Measurements from ENCODE around the gene TBC1D16.

Gene TBC1D16

DNA sequence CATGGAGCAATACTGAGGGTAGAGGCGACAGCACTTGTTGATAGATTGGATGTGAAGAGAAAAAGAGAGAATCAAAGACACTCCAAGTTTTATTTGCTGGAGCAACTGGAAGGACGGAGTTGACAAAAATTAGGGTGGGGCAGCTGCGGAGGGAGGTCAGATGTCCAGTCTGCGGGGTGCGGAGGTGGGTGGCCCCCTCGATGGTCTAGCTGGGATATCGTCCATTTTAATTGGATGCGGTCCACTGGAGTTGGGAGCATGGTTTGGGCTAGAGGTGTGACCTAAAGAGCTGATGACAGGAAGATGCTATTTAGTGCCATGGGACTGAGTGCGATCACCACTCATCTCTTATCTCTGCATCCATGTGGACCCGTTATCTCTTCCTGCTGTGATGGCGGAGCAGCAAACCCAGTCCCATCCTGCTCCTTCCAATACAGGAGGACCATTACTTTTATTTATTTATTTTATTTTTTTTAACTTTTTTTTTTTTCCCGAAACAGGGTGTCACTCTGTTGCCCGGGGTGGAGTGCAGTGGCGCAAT, 148.2 kb downstream of the TBC1D16 start:
- FAIRE-seq (no peak), DNase-seq (ENCODE audit: insufficient read length) (no peak)
- TF ChIP-seq POLR2A (IDR thresholded peaks at IDR 0.05; ENCODE audit: low read depth, low read length) = no peak
- TF ChIP-seq TAF1 (IDR thresholded peaks at IDR 0.05; ENCODE audit: borderline replicate concordance, low read depth, low read length) = no peak
- no peak for TF ChIP-seq POLR2AphosphoS5 (IDR thresholded peaks at IDR 0.05; ENCODE audit: low read depth, low read length)

DNA sequence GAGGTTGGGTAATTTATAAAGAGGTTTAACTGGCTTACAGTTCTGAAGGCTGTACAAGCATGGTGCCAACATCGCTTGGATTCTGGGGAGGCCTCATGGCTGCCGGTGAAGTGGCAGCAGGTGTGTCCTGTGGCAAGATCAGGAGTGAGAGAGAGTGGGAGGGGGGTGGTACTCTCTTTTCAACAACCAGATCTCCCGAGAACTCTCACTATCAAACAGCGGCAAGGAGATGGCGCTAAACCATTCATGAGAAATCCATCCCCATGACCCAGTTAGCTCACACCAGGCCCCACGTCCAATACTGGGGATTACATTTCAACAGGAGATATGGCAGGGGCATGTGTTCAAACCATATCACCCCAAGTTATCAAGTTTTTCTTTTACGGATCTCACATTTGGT, 152.5 kb downstream of the TBC1D16 start:
- DNase-seq (ENCODE audit: insufficient read length) (no peak), FAIRE-seq (no peak)
- no peak for TF ChIP-seq TAF1 (IDR thresholded peaks at IDR 0.05; ENCODE audit: borderline replicate concordance, low read depth, low read length)
- no peak for TF ChIP-seq POLR2A (IDR thresholded peaks at IDR 0.05; ENCODE audit: low read depth, low read length)
- TF ChIP-seq POLR2AphosphoS5 (IDR thresholded peaks at IDR 0.05; ENCODE audit: low read depth, low read length) = no peak

Data from GM12892 (cell line).